IPS-15b (cell line): ENCODE data around the gene CIAO3.
A peak's percentile ranks its signal among the peaks of the same experiment; 100 is the strongest.
"Not testable (repeated sequence)": the region's sequence is repeated elsewhere in the genome, so short reads cannot be mapped to it uniquely, and the experiment has no call there.

Experiments
- H3K27me3 ChIP-seq: one replicate; pipeline ENCODE4 v1.6.1; 2013; ENCODE audit warnings: low read length; ENCODE audit not compliant: control insufficient read depth, insufficient read depth
- H3K36me3 ChIP-seq: one replicate; pipeline ENCODE4 v1.6.1; 2013; ENCODE audit warnings: low read length; ENCODE audit not compliant: control insufficient read depth, insufficient read depth
- H3K4me1 ChIP-seq: one replicate; pipeline ENCODE4 v1.6.1; 2013; ENCODE audit warnings: mild to moderate bottlenecking, low read length; ENCODE audit not compliant: control insufficient read depth, insufficient read depth
- H3K4me3 ChIP-seq: one replicate; pipeline ENCODE4 v1.5.1; 2013; ENCODE audit warnings: low read depth, low read length
- H3K9ac ChIP-seq: one replicate; pipeline ENCODE4 v1.6.1; 2013; ENCODE audit warnings: low read depth, mild to moderate bottlenecking, low read length
- H3K9me3 ChIP-seq: one replicate; pipeline ENCODE4 v1.6.1; 2013; ENCODE audit warnings: mild to moderate bottlenecking, low read length; ENCODE audit not compliant: control insufficient read depth, insufficient read depth

The CIAO3 gene

DNA sequence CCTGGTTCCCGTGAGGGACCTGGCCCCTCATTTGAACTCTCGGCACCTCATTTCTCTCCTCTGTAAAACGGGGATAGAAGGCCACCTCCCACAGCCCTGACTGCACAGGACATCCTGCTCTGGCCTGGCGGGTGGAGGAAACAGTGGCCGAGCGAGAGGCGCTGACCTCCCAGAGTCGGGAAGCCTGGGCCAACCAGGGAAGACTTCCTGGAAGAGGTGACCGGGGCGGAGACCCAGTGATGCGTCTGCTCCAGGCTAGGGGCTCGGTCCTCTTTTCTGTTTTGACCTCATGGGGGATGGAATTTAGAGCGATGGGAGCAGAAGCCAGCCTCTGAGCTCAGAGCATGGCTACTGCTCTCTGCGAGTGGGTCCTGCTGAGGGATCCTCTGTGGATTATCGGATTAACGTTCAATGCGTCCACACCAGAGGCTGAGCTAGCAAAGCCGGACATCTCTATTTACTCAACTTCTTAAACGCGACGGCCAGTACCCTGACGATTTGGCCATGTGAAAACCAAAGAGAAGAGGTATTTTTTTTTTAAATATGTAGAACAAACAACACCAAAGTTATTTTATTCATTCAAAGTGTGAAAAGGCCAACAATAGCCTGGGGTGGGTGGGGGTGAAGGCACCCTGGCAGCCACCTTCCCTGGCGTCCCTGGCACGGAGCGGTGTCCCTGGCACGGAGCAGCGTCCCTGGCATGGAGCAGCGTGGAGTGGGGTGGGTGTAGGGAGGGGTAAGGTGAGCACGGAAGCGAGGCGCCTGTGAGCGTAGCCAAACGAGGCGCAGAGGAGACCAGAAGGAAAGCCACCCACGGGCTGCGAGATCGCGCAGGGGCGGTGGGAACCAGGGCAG, 10.6 kb upstream of the CIAO3 start:
- Histone ChIP-seq H3K9ac (no peak overlapping the region), H3K27me3 (no peaks in the 10 kb centered on the region), H3K9me3 (no peaks in the 10 kb centered on the region), H3K36me3 (no peaks in the 10 kb centered on the region), H3K4me1 (peaks cover 8% of the 10 kb centered on the region), H3K4me3 (peak overlapping the region; percentile 11)

DNA sequence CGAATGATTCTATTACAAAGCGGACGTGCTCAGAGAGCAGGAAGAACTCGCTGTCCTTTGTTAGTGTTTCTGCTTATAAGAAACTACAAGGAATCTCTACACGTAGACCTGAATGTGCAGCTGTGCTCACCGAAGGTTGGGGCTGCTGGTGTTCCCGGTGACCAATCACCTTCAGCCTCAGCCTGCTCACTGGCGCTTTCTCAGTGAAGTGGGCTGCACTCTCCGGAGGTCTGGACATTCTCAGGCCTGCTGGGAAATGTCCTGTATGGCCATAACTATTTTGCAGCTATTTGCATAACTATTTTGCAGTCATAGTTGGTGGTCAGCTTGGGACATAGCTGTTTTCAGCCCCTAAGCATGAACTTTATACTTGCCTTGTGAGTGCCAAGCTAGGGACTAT, 9.7 kb upstream of the CIAO3 start:
- Histone ChIP-seq H3K9me3 (no peaks in the 10 kb centered on the region), H3K4me3 (no peak overlapping the region), H3K27me3 (no peaks in the 10 kb centered on the region), H3K4me1 (peaks cover 8% of the 10 kb centered on the region), H3K36me3 (no peaks in the 10 kb centered on the region), H3K9ac (no peak overlapping the region)

DNA sequence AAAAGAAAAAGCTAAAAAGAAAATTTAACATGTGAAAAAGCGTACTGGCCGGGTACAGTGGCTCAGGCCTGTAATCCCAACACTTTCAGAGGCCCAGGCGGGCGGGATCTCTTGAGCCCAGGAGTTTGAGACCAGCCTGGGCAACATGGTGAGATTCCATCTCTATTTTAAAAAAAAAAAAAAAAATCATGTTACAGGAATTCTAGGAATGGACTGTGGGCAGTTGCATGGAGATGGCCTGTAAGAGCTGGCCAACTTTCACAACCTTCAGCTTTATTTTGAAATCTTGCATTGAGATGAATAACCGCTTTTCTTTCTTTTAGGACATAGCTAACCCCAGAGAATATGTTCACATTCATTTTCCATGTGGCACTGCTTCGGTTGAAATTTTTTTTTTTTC, 8.2 kb upstream of the CIAO3 start:
- Histone ChIP-seq H3K27me3 (no peaks in the 10 kb centered on the region), H3K9ac (no peak overlapping the region), H3K4me3 (no peak overlapping the region), H3K4me1 (peaks cover 8% of the 10 kb centered on the region), H3K36me3 (no peaks in the 10 kb centered on the region), H3K9me3 (no peaks in the 10 kb centered on the region)

DNA sequence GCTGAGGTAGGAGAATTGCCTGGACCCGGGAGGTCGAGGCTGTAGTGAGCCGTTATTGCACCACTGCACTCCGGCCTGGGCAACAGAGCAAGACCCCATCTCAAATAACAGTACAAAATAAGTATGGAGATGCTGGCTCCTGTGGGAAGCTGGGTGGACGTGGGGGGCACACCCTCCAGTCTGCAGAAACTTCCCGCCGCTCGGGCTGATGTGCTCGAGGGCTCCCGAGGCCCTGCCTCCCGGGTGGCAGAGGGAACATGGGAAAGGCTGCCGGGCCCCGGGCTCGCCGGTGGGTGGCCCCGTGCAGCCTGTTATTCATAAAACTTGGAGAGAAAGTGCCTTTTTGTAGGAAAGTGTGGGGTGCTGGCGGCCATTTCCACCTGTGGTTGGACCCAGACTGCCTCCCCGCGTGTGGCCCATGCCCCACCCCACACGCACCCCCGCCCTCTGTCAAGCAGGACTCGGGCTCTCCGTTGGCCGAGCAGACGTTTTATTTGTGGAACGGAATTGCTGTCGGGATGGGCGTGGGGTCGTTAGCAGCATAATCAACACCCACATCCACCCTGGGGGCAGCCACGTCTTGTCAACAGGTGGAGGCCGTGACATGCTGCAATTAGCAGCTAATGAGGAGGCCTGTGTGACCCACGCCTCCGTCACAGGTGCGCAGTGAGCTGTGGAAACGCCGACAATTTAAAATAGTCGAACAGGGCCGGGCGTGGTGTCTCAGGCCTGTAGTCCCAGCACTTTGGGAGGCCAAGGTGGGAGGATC, 7.4 kb upstream of the CIAO3 start:
- Histone ChIP-seq H3K9me3 (no peaks in the 10 kb centered on the region), H3K4me1 (peaks cover 8% of the 10 kb centered on the region), H3K36me3 (no peaks in the 10 kb centered on the region), H3K9ac (no peak overlapping the region), H3K27me3 (no peaks in the 10 kb centered on the region), H3K4me3 (no peak overlapping the region)

GRCh38 chr16:746637-747036, 5.8 kb upstream of the CIAO3 start:
- H3K4me3 ChIP-seq: no peak overlapping the region
- no peaks in the 10 kb centered on the region for H3K36me3 ChIP-seq
- peaks cover 5% of the 10 kb centered on the region for H3K4me1 ChIP-seq
- no peak overlapping the region for H3K9ac ChIP-seq
- no peaks in the 10 kb centered on the region for H3K27me3 ChIP-seq
- no peaks in the 10 kb centered on the region for H3K9me3 ChIP-seq

DNA sequence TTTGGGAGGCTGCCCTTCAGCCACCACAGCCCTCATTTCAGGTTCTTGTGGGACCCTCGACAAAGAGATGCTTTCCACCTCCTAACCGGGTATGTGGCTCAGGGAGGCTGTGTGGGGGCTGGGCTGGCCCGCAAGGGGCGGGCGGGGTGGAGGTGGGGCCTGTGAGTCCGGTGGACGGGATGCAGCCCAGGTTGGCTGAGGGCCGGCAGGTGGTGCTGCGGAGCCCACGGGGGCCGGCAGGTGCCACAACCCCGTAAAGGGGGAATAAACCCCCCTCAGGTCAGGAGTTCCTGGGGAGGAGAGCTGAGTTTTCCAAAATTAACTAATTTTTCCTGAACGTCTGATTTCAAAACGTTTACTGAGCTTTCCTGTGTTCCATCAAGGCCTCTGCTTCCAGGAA, 4.9 kb upstream of the CIAO3 start:
- Histone ChIP-seq H3K9ac (no peak overlapping the region), H3K27me3 (no peaks in the 10 kb centered on the region), H3K9me3 (no peaks in the 10 kb centered on the region), H3K4me1 (no peaks in the 10 kb centered on the region), H3K4me3 (no peak overlapping the region), H3K36me3 (no peaks in the 10 kb centered on the region)

DNA sequence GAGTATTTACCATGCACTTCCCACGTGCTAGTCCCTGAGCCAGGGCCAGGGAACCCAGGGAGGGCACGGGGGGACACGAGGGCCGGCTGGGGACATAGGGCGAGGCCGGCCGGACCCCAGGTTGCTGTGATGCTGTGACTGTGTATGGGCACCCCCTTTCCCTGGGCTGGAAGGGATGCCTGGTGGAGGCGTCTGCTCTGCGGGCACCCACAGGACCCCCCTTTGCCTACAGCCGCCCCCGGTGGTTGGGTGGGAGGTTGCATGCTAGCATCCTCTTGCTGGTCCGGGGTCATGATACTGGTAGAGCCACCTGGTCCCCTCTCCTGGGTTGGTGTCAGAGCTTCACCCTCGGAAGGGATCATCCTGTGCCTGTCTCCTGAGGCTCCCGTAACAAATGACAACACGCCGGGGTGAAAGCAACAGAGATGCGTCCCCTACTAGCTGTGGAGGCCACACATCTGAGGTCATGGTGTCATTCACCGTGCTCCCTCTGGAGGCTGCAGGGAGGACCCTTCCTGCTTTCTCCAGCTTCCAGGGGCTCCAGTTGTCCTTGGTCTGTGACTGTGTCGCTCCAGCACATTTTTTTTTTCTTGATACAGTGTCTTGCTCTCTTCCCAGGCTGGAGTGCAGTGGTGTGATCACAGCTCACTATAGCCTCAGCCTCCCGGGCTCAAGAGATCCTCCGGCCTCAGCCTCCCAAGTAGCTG, 3.1 kb upstream of the CIAO3 start:
- peaks cover 3% of the 10 kb centered on the region for H3K4me1 ChIP-seq
- H3K9ac ChIP-seq: no peak overlapping the region
- no peaks in the 10 kb centered on the region for H3K9me3 ChIP-seq

DNA sequence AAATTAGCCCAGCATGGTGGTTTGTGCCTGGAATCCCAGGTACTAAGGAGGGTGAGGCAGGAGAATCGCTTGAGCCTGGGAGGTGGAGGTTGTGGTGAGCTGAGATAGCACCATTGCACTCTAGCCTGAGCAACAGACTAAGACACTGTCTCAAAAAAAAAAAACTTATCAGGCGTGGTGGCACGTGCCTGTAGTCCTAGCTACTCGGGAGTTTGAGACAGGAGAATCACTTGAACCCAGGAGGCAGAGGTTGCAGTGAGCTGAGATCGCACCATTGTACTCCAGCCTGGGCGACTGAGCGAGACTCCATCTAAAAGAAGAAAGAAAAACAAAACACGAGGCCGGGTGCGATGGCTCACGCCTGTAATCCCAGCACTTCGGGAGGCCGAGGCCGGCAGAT, 2.1 kb upstream of the CIAO3 start:
- not testable (repeated sequence) for H3K27me3 ChIP-seq, H3K9me3 ChIP-seq, H3K9ac ChIP-seq, H3K36me3 ChIP-seq, H3K4me3 ChIP-seq, H3K4me1 ChIP-seq

More for the DNA sequence above, 3.1 kb upstream of the CIAO3 start:
- no peaks in the 10 kb centered on the region for H3K36me3 ChIP-seq
- H3K4me3 ChIP-seq: no peak overlapping the region
- no peaks in the 10 kb centered on the region for H3K27me3 ChIP-seq

DNA sequence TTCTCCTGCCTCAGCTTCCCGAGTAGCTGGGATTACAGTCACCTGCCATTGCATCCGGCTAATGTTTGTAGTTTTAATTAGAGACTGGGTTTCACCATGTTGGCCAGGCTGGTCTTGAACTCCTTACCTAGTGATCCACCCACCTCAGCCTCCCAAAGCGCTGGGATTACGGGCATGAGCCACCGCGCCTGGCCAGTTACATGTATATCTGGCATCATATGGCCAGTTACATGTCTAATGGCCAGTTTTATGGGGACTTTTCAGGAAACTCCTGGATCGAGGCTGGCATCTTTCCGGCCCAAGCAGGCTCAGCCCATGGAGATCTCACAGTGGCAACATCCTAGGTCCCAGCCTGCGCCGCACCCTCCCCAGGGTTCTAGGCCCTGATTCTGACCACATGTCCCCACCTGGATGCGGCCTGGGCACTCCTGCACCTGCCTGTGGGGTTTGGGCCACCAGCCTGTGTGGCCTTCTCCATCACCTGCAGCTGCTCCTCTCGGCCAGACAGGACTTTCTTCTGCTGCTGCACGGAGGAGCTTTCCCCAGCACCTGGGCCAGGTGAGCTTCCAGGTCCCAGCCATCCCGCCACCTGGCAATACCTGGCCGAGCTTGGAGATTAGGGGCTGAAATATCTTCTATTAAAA, 1.3 kb upstream of the CIAO3 start:
- no peak overlapping the region for H3K4me3 ChIP-seq
- peaks cover 3% of the 10 kb centered on the region for H3K4me1 ChIP-seq
- no peaks in the 10 kb centered on the region for H3K9me3 ChIP-seq
- H3K9ac ChIP-seq: no peak overlapping the region
- no peaks in the 10 kb centered on the region for H3K36me3 ChIP-seq
- no peaks in the 10 kb centered on the region for H3K27me3 ChIP-seq

GRCh38 chr16:740459-740763, 386 bp downstream of the CIAO3 start:
- Histone ChIP-seq H3K9me3 (no peaks in the 10 kb centered on the region), H3K36me3 (peaks cover 10% of the 10 kb centered on the region), H3K4me3 (peak overlapping the region; percentile 72), H3K27me3 (no peaks in the 10 kb centered on the region), H3K4me1 (peaks cover 3% of the 10 kb centered on the region), H3K9ac (peak overlapping the region; percentile 76)

DNA sequence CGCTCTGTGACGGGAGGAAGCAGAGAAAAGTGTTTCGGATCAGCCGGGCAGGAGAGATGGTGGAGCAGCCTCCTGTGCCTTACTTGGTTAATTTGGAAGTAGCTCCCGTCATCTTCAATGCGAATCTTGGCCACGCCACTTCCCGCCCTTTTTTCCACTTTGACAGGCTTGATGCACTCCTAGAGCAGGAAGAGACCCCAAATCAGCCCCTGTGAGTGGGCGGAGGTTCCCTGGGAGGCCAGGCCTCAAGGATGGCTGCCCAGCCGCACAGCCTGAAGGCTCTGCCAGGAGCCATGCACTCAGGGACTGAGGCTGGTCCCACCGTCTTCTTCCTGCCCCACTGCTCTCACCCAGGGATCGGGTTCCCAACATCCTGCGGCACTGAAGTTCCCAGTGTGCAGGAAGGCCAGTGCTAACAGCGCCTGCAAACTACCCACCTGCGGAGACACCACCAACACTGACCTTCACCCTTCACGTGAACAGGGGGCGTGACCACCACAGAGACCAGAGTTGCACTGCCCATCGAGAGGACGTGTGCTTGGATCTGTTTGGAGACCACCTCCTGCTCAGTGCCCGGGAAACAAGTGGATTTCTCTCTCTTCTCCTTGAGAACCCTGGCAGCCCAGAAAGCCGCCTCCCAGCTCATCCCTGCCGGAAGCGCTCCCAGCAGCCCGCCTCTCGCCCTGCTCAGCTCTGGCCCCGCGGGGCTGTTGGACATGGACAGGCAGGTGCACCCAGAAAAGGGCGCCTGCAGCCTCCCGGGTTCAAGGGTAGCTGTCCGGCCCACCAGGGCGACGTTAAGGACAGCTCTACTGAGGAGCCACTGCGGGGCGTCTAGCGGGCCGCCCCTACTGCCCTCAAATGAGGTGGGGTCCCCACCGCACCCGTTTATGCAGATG, 988 bp downstream of the CIAO3 start:
- H3K27me3 ChIP-seq: no peaks in the 10 kb centered on the region
- peak overlapping the region; percentile 72 for H3K4me3 ChIP-seq
- peaks cover 15% of the 10 kb centered on the region for H3K36me3 ChIP-seq
- H3K9ac ChIP-seq: peak overlapping the region; percentile 76
- peaks cover 3% of the 10 kb centered on the region for H3K4me1 ChIP-seq
- no peaks in the 10 kb centered on the region for H3K9me3 ChIP-seq
